GM12878 (cell line): ENCODE measurements around the gene NFKBIZ. TPM values are rescaled to one million over a fixed set of nuclear protein-coding genes. Genes with fewer than 3 reads are reported as not detected.
A peak's percentile ranks its signal among the peaks of the same experiment; 100 is the strongest.

Experiments used
- ATAC-seq: fragments of 200-7000 bp; cut with Tn5 transposase; 3 replicates; pipeline ENCODE4 v1.9.1; 2020; ENCODE audit warnings: mild to moderate bottlenecking, moderate library complexity
- BruUV-seq: library from RNA; stranded (reverse); fragments of 400-500 nt; replicated peaks from 2 replicates; lab custom pipeline; 2021; lab: Mats Ljungman, UMichigan
- CTCF ChIA-PET: fragments of 300-600 bp; sonication (Branson Sonifier 250); formaldehyde crosslinking; extraction: SDS; loops from one replicate; lab custom pipeline; 2021; ENCODE audit warnings: inconsistent platforms; lab: Yijun Ruan, JAX
- POLR2A ChIA-PET: fragments of 350-600 bp; formaldehyde crosslinking; extraction: SDS; loops from one replicate; lab custom pipeline; 2021; ENCODE audit warnings: inconsistent platforms; lab: Charles Lee
- RAD21 ChIA-PET: fragments of 300-600 bp; sonication (Branson Sonifier 250); formaldehyde crosslinking; loops from one replicate; lab custom pipeline; 2023; ENCODE audit warnings: antibody characterized with exemption; ENCODE audit not compliant: unreplicated experiment; lab: Charles Lee
- SMC1A ChIA-PET: fragments of 300-600 bp; sonication (Branson Sonifier 250); formaldehyde crosslinking; loops from one replicate; lab custom pipeline; 2023; ENCODE audit not compliant: unreplicated experiment, uncharacterized antibody; lab: Charles Lee
- DNase-seq: peaks from one replicate; pipeline ENCODE4 v3.0.0-alpha.2; 2011; ENCODE audit warnings: low read depth, low spot score
- FAIRE-seq: peaks from 3 replicates; lab custom pipeline; 2011; peaks lifted over from hg19 to GRCh38; lab: Jason Lieb, UNC
- H2AFZ ChIP-seq: 2 replicates; pipeline ENCODE4 v1.6.0; 2011; ENCODE audit warnings: low read depth, low read length, control low read depth; ENCODE audit not compliant: control insufficient read depth
- H3K27ac ChIP-seq: 2 replicates; pipeline ENCODE4 v1.5.1; 2011; ENCODE audit warnings: control low read depth; ENCODE audit not compliant: control insufficient read depth, insufficient read depth
- H3K27me3 ChIP-seq, 2 experiments: replicated peaks in 1 of 2; 2 replicates each; pipeline versions ENCODE4 v1.6.0 to v1.6.1; 2011; ENCODE audit warnings: low read length in 1 of 2; ENCODE audit not compliant: control insufficient read depth in 2 of 2, insufficient read depth in 2 of 2
- H3K36me3 ChIP-seq, 2 experiments: 2 replicates each; pipeline ENCODE4 v1.5.1; 2011; ENCODE audit warnings: low read length in 1 of 2; ENCODE audit not compliant: control insufficient read depth in 2 of 2, insufficient read depth in 2 of 2
- H3K4me1 ChIP-seq: 2 replicates; pipeline ENCODE4 v1.6.1; 2011; ENCODE audit warnings: mild to moderate bottlenecking, low read length, moderate library complexity, mixed read lengths; ENCODE audit not compliant: control insufficient read depth, insufficient read depth
- H3K4me2 ChIP-seq: 2 replicates; pipeline ENCODE4 v1.6.0; 2011; ENCODE audit warnings: control low read depth; ENCODE audit not compliant: control insufficient read depth, insufficient read depth
- H3K4me3 ChIP-seq: fragments of 200-600 bp; sonication (generic); 2 replicates; pipeline ENCODE4 v1.5.1; 2016
- H3K79me2 ChIP-seq: 2 replicates; pipeline ENCODE4 v1.6.0; 2011; ENCODE audit warnings: low read length; ENCODE audit not compliant: control insufficient read depth, insufficient read depth
- H3K9ac ChIP-seq: 2 replicates; pipeline ENCODE4 v1.8.0; 2011; ENCODE audit warnings: low read length, control low read depth, mixed read lengths; ENCODE audit not compliant: control insufficient read depth, insufficient read depth
- H3K9me3 ChIP-seq: replicated peaks from 3 replicates; pipeline ENCODE4 v1.5.1; 2011; ENCODE audit warnings: mild to moderate bottlenecking, low read length; ENCODE audit not compliant: control insufficient read depth, insufficient read depth
- H4K20me1 ChIP-seq: 2 replicates; pipeline ENCODE4 v1.6.0; 2011; ENCODE audit not compliant: control insufficient read depth, insufficient read depth
- CEBPB ChIP-seq, 2 experiments: fragments of 150-350 bp in 1 of 2; IDR thresholded peaks; 2 replicates each; pipeline ENCODE4 v1.6.1; 2012 to 2014; ENCODE audit warnings: low read depth in 2 of 2, low read length in 2 of 2, borderline replicate concordance in 1 of 2, inconsistent platforms in 1 of 2
- ESRRA ChIP-seq: IDR thresholded peaks from 2 replicates; pipeline ENCODE4 v1.6.1; 2012; ENCODE audit warnings: mild to moderate bottlenecking, low read length, improper control_type of control experiment
- FOXK2 ChIP-seq: fragments of 450-650 bp; IDR thresholded peaks from 2 replicates; pipeline ENCODE4 v1.6.1; 2017; ENCODE audit warnings: mild to moderate bottlenecking, moderate library complexity
- LARP7 ChIP-seq: fragments of 450-650 bp; IDR thresholded peaks from 2 replicates; pipeline ENCODE4 v1.6.1; 2017; ENCODE audit warnings: mild to moderate bottlenecking
- MAX ChIP-seq: IDR thresholded peaks from 2 replicates; pipeline ENCODE4 v1.6.1; 2012; ENCODE audit warnings: low read depth, low read length, improper control_type of control experiment
- NRF1 ChIP-seq: conservative IDR thresholded peaks from 2 replicates; pipeline ENCODE4 v1.6.1; 2011; ENCODE audit warnings: mild to moderate bottlenecking, low read depth, low read length, improper control_type of control experiment
- POLR2A ChIP-seq: IDR thresholded peaks from 2 replicates; pipeline ENCODE4 v1.6.1; 2011; ENCODE audit warnings: low read depth, mild to moderate bottlenecking, low read length
- RAD21 ChIP-seq: IDR thresholded peaks from 2 replicates; pipeline ENCODE4 v1.6.1; 2011; ENCODE audit warnings: mild to moderate bottlenecking, low read depth, low read length, moderate library complexity; ENCODE audit not compliant: insufficient read depth
- SIN3A ChIP-seq: IDR thresholded peaks from 2 replicates; pipeline ENCODE4 v1.6.1; 2012; ENCODE audit warnings: low read depth, low read length, improper control_type of control experiment
- SMARCA5 ChIP-seq: fragments of 450-650 bp; IDR thresholded peaks from 2 replicates; pipeline ENCODE4 v1.6.1; 2017; ENCODE audit warnings: mild to moderate bottlenecking
- ZNF274 ChIP-seq: IDR thresholded peaks from one replicate; pipeline ENCODE4 v1.8.0; 2011; ENCODE audit not compliant: insufficient read length, insufficient read depth
- WGBS: methylation state at CpG from one replicate; pipeline ENCODE4 v1.1.6; 2016; ENCODE audit warnings: low lambda C conversion rate; ENCODE audit not compliant: insufficient replicate concordance, insufficient coverage; ENCODE audit errors: missing lambda C conversion rate; 5-methylcytosine and 5-hydroxymethylcytosine counted together
- in situ Hi-C: fragments of 300-500 bp; cut with MboI; formaldehyde crosslinking; loops from 9 replicates; pipeline ENCODE4 v1.14.3; 2018; ENCODE audit warnings: mixed read lengths
- intact Hi-C: fragments of 100-400 bp; cut with micrococcal nuclease; formaldehyde crosslinking; loops from one replicate; pipeline ENCODE4 v1.14.2; 2022; ENCODE audit not compliant: unreplicated experiment
- polyA plus RNA-seq, 11 experiments: library from polyadenylated mRNA; depleted of rRNA in 4 of 11; unstranded in 6 of 11; stranded (reverse) in 5 of 11; fragments of >200 nt; fragmentation: Nextera tagmentation in 4 of 11; fragmentation: Illumina TruSeq in 1 of 11; extraction: Ambion mirVana in 4 of 11; extraction: Trizol in 1 of 11; gene quantifications; 1 replicate in 1 of 11; 2 replicates in 10 of 11; pipeline versions ENCODE4 v1.2.1 to v1.2.3, GENCODE V29; 2011 to 2016; ENCODE audit warnings: inconsistent platforms in 2 of 11, missing spikeins in 2 of 11, low read depth in 1 of 11
- total RNA-seq, 4 experiments: library from RNA; depleted of rRNA in 3 of 4; stranded (reverse); fragments of >200 nt in 3 of 4; fragmentation: Illumina TruSeq in 1 of 4; extraction: Trizol in 1 of 4; gene quantifications; 2 replicates each; pipeline versions ENCODE4 v1.2.1 to v1.2.3, GENCODE V29; 2013 to 2021
- TF ChIP-seq, protein P1 (sequence below): fragments of 450-650 bp; IDR thresholded peaks from 2 replicates; pipeline ENCODE4 v1.6.1; 2017; ENCODE audit warnings: mild to moderate bottlenecking, moderate library complexity
- TF ChIP-seq, protein P2 (sequence below): fragments of 450-650 bp; IDR thresholded peaks from 2 replicates; pipeline ENCODE4 v1.6.1; 2017; ENCODE audit warnings: mild to moderate bottlenecking

NFKBIZ gene
- total and polyA plus RNA-seq, 10 of the 15 experiments (the other 5 are each of a cell fraction or from before 2014, with no cell fraction given) = 6.3 to 53.8 (median 17.3) TPM

- H3K9ac ChIP-seq = peak overlapping the region; percentile 89
- SMC1A ChIA-PET = interaction anchor here (0.8 to 6.9 kb wide), 27 partner anchors 8 to 396 kb away, joined by 3 to 63 read pairs (median 11); partner anchors contain the start of gene NFKBIZ
- intact Hi-C loops (loop anchor here (5.0 kb wide), 2 partner anchors 158 to 228 kb away; no protein-coding TSS in a partner anchor), in situ Hi-C loops (no loop called here)
- RAD21 ChIA-PET = interaction anchor here (0.7 to 6.4 kb wide), 32 partner anchors 8 to 406 kb away, joined by 3 to 44 read pairs (median 6); partner anchors contain the start of gene NFKBIZ
- WGBS = under 1% methylated on average over 9 of the region's 9 CpGs
- peaks cover 1 to 8% of the 10 kb centered on the region in 2 experiments; a peak in 3 of 4 replicates for H3K36me3 ChIP-seq
- H3K9me3 ChIP-seq = no peaks in the 10 kb centered on the region
- peak overlapping the region; percentile 74 for H3K4me2 ChIP-seq
- H3K79me2 ChIP-seq = peaks cover 58% of the 10 kb centered on the region
- ATAC-seq (peak; percentile 67), FAIRE-seq (peak; percentile 66), DNase-seq (no peak)
- H3K27ac ChIP-seq = peak overlapping the region; percentile 92
- H3K4me1 ChIP-seq = peaks cover 24% of the 10 kb centered on the region
- BruUV-seq = TSS peak; percentile 90
- no peaks in the 10 kb centered on the region for H4K20me1 ChIP-seq
- peak overlapping the region; percentile 78 for H3K4me3 ChIP-seq
- POLR2A ChIA-PET = interaction anchor here (0.7 to 6.4 kb wide), 14 partner anchors 10 to 110 kb away, joined by 3 to 66 read pairs (median 6); partner anchors contain the start of gene NFKBIZ
- CTCF ChIA-PET = interaction anchor here (0.7 to 4.9 kb wide), 13 partner anchors 10 to 400 kb away, joined by 3 to 40 read pairs (median 4); partner anchors contain the start of gene CEP97
- no peaks in the 10 kb centered on the region for H3K27me3 ChIP-seq
- H2AFZ ChIP-seq = peak overlapping the region; percentile 62
- TF ChIP-seq NRF1 (no peak), FOXK2 (no peak), MAX (0 out of 2 replicates have a peak, but pooled peaks have one; percentile 23), ZNF274 (no peak), ESRRA (no peak), LARP7 (no peak), SIN3A (no peak; the same call in 1 of the 2 replicates), RAD21 (no peak), CEBPB (IDR thresholded peaks at IDR 0.05; ENCODE audit: borderline replicate concordance in 1 of 2, low read depth in 2 of 2, low read length in 2 of 2) (no peak), POLR2A (peak; percentile 82), SMARCA5 (0 out of 2 replicates have a peak, but pooled peaks have one; percentile 23)
- TF ChIP-seq, protein P1, sequence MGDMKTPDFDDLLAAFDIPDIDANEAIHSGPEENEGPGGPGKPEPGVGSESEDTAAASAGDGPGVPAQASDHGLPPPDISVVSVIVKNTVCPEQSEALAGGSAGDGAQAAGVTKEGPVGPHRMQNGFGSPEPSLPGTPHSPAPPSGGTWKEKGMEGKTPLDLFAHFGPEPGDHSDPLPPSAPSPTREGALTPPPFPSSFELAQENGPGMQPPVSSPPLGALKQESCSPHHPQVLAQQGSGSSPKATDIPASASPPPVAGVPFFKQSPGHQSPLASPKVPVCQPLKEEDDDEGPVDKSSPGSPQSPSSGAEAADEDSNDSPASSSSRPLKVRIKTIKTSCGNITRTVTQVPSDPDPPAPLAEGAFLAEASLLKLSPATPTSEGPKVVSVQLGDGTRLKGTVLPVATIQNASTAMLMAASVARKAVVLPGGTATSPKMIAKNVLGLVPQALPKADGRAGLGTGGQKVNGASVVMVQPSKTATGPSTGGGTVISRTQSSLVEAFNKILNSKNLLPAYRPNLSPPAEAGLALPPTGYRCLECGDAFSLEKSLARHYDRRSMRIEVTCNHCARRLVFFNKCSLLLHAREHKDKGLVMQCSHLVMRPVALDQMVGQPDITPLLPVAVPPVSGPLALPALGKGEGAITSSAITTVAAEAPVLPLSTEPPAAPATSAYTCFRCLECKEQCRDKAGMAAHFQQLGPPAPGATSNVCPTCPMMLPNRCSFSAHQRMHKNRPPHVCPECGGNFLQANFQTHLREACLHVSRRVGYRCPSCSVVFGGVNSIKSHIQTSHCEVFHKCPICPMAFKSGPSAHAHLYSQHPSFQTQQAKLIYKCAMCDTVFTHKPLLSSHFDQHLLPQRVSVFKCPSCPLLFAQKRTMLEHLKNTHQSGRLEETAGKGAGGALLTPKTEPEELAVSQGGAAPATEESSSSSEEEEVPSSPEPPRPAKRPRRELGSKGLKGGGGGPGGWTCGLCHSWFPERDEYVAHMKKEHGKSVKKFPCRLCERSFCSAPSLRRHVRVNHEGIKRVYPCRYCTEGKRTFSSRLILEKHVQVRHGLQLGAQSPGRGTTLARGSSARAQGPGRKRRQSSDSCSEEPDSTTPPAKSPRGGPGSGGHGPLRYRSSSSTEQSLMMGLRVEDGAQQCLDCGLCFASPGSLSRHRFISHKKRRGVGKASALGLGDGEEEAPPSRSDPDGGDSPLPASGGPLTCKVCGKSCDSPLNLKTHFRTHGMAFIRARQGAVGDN = peak; percentile 78
- TF ChIP-seq, protein P2, sequence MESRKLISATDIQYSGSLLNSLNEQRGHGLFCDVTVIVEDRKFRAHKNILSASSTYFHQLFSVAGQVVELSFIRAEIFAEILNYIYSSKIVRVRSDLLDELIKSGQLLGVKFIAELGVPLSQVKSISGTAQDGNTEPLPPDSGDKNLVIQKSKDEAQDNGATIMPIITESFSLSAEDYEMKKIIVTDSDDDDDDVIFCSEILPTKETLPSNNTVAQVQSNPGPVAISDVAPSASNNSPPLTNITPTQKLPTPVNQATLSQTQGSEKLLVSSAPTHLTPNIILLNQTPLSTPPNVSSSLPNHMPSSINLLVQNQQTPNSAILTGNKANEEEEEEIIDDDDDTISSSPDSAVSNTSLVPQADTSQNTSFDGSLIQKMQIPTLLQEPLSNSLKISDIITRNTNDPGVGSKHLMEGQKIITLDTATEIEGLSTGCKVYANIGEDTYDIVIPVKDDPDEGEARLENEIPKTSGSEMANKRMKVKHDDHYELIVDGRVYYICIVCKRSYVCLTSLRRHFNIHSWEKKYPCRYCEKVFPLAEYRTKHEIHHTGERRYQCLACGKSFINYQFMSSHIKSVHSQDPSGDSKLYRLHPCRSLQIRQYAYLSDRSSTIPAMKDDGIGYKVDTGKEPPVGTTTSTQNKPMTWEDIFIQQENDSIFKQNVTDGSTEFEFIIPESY = no peak
These were observed 20.4 kb upstream of the NFKBIZ start for GRCh38 chr3:101828691-101829436.
